Kidney capillary endothelial cell (primary cell): Measurements from ENCODE around the gene CAMP.
"Not testable (repeated sequence)": the region's sequence is repeated elsewhere in the genome, so short reads cannot be mapped to it uniquely, and the experiment has no call there.

Experiments
- DNase-seq: peaks from one replicate; pipeline ENCODE4 v3.0.0-alpha.2; 2018; ENCODE audit warnings: low spot score

The CAMP gene

DNA sequence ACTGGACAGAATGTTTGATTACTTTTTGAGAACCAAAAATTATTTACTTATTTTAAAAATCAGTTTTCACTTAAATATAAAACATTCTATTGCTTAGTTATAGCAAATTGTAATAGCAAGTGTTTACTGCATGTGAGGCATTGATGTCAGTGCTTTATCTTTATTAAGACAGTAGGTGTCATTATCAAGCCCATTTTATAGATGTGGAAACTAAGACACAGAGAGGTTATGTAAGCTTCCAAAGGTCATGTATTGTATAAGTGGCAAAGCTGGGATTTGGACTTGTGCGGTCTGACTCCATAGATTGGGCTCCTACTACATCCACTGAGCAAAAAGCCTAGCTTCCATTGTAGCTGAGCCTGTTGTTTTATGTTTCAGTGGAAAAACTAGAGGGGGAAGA, 35.2 kb downstream of the CAMP start:
- DNase-seq: no peak

DNA sequence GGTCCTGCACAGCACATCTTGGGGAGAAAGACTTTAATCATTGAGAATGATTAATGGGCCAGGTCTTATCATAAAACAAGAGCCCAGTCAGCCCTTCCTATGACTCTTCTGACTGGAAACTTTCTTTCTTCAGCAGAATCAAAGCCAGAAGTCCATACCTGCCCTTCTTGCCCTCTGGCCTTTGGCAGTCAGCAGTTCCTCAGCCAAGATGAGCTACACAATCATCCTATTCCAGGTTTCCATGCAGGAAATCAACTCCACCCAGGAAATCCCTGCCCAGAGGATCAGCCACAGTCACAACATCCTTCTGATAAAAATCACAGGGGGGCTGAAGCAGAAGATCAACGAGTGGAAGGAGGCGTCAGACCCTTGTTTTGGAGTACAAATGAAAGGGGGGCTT, 44.5 kb downstream of the CAMP start:
- no peak for DNase-seq

DNA sequence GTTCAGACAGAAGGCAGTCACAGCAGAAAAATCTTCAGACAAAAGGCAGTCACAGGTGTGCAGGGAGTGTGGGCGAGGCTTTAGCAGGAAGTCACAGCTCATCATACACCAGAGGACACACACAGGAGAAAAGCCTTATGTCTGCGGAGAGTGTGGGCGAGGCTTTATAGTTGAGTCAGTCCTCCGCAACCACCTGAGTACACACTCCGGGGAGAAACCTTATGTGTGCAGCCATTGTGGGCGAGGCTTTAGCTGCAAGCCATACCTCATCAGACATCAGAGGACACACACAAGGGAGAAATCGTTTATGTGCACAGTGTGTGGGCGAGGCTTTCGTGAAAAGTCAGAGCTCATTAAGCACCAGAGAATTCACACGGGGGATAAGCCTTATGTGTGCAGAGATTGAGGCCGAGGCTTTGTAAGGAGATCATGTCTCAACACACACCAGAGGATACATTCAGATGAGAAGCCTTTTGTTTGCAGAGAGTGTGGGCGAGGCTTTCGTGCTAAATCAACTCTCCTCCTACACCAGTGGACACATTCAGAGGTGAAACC, 45.2 kb downstream of the CAMP start:
- DNase-seq: no peak

DNA sequence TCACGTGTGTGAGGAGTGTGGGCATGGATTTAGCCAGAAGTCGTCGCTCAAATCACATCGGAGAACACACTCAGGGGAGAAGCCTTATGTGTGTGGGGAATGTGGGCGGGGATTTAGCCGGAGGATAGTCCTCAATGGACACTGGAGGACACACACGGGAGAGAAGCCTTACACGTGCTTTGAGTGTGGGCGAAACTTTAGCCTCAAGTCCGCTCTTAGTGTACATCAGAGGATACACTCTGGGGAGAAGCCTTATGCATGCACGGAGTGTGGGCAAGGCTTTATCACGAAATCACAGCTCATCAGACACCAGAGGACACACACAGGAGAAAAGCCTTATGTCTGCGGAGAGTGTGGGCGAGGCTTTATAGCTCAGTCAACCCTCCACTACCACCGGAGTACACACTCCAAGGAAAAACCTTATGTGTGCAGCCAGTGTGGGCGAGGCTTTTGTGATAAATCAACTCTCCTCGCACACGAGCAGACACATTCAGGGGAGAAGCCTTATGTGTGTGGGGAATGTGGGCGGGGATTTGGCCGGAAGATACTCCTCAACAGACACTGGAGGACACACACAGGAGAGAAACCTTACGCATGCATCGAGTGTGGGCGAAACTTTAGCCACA, 45.8 kb downstream of the CAMP start:
- no peak for DNase-seq

DNA sequence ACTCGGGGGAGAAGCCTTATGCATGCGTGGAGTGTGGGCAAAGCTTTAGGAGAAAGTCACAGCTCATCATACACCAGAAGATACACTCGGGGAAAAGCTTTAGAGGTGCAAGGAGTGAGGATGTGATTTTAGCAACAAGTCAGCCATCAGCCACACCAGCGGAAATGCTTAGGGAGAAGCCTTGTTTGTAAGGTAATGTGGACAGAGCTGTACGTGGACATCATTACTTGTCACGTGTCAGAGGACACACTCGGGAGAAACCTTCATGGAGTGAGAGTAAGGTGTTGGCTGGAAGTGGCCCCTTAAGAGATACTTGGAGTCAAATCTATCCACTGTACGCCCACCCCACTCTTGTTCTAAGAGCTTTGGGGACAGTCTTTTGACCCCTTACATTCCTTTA, 46.3 kb downstream of the CAMP start:
- DNase-seq: no peak

DNA sequence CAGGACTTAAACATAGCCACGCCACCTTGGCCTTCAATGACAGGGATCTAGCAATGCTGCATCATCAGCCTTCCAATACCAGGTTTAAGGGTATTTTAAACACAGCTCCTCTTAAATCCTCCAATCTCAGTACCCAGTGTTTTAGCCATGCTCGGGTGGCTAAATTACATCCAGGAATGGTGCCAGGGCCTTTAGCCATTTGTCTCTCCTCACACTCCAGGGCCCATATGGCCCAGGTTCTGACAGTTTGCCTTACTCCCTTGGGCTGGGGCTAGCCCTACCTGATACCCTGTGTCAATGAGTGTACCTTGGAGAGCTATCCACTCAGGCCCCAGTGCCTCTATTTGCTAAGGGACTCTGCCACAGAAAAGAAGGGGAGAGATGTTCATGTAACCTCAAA, 47.0 kb downstream of the CAMP start:
- DNase-seq: no peak

DNA sequence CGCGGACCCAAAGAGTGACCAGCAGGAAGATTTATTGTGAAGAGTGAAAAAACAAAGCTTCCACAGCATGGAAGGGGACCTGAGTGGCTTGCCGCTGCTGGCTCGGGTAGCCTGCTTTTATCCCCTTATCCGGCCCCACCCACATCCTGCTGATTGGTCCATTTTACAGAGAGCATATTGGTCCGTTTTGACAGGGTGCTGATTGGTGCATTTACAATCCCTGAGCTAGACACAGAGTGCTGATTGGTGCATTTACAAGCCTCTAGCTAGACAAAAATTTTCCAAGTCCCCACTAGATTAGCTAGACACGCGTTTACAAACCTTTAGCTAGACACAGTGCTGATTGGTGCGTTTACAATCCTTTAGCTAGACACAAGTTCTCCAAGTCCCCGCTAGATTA, 47.9 kb downstream of the CAMP start:
- not testable (repeated sequence) for DNase-seq

DNA sequence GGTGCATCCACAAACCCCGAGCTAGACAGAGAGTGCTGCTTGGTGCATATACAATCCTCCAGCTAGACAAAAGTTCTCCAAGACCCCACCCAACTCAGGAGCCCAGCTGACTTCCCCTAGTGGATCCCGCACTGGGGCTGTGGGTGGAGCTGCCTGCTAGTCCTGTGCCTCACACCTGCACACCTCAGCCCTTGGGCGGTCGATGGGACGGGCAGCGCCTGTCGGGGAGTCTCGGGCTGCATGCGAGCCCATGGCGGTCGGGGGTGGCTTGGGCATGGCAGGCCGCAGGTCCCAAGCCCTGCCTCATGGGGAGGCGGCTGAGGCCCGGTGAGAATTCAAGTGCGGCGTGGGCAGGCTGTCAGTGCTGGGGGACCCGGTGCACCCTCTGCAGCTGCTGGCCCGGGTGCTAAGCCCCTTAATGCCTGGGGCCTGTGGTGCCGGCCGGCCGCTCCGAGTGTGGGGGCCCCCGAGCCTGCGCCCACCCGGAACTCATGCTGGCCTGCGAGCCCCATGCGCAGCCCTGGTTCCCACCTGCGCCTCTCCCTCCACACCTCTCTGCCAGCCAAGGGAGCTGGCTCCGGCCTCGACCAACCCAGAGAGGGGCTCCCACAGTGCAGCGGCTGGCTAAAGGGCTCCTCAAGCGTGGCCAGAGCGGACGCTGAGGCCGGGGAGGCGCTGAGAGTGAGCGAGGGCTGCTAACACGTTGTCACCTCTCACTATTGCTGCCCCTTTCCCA, 48.6 kb downstream of the CAMP start:
- no peak for DNase-seq

DNA sequence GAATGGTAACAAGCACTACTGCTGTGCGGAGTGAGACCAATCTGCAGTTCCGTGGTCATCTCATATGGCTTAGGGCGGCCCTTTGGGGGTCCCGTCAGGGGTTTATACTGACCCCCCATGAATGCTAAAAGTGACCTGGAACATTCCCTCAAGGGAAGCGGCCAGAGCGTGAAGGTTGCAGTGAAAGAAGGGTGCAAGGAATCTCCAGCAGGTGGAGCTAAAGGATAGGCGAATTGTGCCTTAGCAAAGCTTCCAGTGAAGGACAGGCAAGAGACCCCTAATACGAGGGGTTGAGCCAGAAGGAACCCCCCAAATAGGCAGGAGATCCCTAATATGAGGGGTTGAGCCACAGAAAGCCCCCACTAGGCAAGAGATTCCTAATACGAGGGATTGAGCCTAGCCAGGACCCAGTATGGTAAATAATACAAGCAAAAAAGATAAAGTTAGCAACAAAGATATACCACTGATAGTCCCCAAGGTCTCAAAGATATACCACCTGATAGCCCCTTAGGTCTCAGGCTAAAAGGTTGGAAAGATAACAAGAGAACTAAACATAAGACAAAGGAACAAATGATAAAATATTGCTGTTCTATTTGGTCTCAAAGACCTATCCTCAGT, 50.4 kb downstream of the CAMP start:
- peak; percentile 42 for DNase-seq

DNA sequence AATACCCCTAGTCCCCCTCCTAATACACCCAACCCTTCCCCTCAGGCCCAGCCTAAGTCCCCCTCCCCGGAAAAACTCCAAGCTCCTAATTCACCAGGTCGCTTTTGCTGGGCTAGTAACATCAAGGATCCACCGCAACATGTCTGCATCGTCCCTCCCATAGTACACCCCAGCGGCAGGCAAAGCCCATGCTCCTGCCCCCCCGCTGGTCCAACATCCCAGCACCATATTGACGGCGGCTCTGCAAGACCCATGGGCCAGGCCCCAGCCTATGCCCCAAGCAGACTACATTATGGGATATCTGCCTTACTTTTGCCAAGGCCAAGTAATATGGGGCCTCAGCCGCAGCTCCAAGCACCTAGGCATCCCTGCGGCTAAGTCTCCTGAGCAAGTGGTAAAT, 51.2 kb downstream of the CAMP start:
- no peak for DNase-seq
